ENCODE results near the gene SHMT1.

Gene SHMT1

DNA sequence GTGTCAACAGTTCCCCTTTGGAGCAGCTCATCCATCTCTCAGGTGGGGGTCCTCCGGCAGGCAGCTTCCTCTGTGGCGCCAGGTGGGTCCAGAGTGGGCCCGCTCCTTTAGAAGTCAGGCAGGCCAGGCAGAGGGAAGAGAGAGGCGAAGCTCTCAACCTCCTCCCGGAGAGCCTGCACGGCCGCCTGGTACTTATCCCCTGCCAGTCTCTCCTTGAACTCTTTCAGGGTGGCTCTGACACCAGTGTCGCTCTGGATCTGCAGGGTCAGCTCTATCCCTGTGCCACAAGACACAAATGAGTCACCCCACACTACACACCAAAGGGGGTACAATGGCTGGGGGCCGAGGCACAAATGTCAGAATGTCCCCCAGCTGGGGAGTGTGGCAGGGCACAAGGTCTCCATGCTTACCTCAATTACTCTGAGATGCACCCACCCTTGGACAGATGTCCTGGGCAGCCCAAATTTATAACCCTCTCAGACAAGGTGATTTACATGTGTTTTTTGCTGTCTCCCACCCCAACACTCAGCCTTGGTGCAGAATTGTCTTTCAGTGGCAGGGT, 34.6 kb downstream of the SHMT1 start:
- Mint-ChIP-seq H3K27ac (no peak overlapping the region), H3K4me1 (no peaks in the 10 kb centered on the region), H3K9me3 (no peaks in the 10 kb centered on the region), H3K4me3 (no peak overlapping the region), H3K36me3 (ENCODE audit: low read depth) (peaks cover 53% of the 10 kb centered on the region), H3K27me3 (ENCODE audit: low read depth) (no peaks in the 10 kb centered on the region)
- TF ChIP-seq, protein P1, sequence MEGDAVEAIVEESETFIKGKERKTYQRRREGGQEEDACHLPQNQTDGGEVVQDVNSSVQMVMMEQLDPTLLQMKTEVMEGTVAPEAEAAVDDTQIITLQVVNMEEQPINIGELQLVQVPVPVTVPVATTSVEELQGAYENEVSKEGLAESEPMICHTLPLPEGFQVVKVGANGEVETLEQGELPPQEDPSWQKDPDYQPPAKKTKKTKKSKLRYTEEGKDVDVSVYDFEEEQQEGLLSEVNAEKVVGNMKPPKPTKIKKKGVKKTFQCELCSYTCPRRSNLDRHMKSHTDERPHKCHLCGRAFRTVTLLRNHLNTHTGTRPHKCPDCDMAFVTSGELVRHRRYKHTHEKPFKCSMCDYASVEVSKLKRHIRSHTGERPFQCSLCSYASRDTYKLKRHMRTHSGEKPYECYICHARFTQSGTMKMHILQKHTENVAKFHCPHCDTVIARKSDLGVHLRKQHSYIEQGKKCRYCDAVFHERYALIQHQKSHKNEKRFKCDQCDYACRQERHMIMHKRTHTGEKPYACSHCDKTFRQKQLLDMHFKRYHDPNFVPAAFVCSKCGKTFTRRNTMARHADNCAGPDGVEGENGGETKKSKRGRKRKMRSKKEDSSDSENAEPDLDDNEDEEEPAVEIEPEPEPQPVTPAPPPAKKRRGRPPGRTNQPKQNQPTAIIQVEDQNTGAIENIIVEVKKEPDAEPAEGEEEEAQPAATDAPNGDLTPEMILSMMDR (IDR thresholded peaks at IDR 0.05; ENCODE audit: unreplicated experiment in 3 of 3): no peak

DNA sequence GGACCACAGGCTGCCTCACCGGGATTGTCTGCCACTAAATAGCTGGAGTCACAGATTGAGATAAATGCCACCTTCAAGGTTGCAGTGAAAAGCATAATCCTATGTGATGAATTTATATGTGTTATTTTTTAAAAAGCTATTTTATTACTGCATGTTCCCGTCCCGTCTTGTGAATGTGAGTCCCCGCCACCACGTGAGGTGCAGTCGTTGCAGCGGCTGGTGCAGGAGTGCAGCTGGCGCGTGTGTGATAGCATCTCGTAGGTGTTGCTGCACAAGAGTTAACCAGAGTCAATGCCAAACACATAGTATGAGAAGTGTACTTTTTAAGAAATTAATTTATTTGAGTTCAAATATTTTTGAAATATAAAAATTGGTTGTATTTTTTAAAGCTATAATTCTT, 35.8 kb downstream of the SHMT1 start:
- Mint-ChIP-seq H3K36me3 (ENCODE audit: low read depth) (peaks cover 58% of the 10 kb centered on the region), H3K9me3 (no peaks in the 10 kb centered on the region), H3K4me1 (no peaks in the 10 kb centered on the region), H3K4me3 (no peak overlapping the region), H3K27me3 (ENCODE audit: low read depth) (no peaks in the 10 kb centered on the region), H3K27ac (no peak overlapping the region)
- TF ChIP-seq, protein P1 (IDR thresholded peaks at IDR 0.05; ENCODE audit: unreplicated experiment in 3 of 3): no peak

DNA sequence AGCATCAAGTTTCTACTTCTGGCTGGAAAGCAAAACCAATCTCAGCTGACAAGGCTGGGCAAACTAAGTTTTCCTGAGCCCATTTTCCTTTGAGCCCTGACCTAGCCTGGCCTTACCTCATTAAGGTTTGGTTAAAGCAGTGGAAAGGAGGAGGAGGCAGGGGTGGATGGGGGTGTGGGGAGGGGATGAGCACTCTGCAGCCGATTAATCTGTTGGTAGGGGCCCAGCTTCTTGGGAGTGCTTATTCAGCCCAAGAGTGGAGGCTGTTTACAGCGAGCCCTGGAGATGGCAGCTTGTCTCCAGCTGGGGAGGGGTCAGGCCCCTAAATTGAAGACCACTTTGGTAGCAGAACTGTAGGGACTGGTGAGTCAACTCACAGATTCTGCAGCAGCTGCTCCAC, 36.3 kb downstream of the SHMT1 start:
- Mint-ChIP-seq H3K36me3 (ENCODE audit: low read depth) (peaks cover 54% of the 10 kb centered on the region), H3K4me3 (no peak overlapping the region), H3K27ac (no peak overlapping the region), H3K27me3 (ENCODE audit: low read depth) (no peaks in the 10 kb centered on the region), H3K9me3 (no peaks in the 10 kb centered on the region), H3K4me1 (no peaks in the 10 kb centered on the region)
- TF ChIP-seq, protein P1 (IDR thresholded peaks at IDR 0.05; ENCODE audit: unreplicated experiment in 3 of 3): no peak

DNA sequence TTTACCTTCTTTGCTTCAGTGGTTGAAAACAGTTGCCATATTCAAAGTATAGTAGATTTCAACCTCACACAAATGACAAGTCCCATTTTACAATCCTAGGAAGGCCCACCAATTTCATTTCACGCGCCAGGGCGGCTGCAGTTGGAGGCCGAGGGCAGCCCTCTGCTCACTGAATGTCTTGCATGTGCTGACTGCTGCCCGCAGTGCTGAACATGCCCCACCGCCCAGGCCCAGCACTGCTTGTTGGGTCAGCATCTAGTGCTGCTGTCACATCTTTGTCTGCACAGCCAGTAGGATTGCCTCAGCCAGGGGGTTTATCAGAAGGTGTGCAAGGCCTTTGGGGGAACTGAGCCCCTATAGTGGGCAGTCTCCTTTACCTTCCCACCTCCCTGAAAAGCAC, 36.8 kb downstream of the SHMT1 start:
- Mint-ChIP-seq H3K27ac (no peak overlapping the region), H3K4me3 (no peak overlapping the region), H3K36me3 (ENCODE audit: low read depth) (peaks cover 52% of the 10 kb centered on the region), H3K9me3 (no peaks in the 10 kb centered on the region), H3K27me3 (ENCODE audit: low read depth) (no peaks in the 10 kb centered on the region), H3K4me1 (no peaks in the 10 kb centered on the region)
- TF ChIP-seq, protein P1 (IDR thresholded peaks at IDR 0.05; ENCODE audit: unreplicated experiment in 3 of 3): no peak

DNA sequence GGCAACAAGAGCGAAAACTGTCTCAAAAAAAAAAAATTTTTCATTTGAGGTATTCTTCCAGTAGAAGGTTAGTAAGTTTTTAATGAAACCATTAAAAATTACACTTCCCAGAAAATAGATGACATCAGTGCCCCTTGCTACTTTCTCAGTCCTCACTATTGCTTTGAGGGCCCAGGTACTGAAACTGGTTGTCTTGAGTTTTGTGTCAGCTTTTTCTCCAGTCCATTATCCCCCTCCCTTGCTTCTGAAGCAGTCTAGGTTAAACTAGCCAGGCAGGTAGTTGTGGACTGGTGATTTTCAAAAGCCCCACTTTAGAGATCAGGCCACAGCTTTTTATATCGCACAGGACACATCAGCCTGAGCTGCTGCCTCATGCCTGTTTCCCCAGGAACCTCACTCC, 37.3 kb downstream of the SHMT1 start:
- no peak overlapping the region for H3K4me3 Mint-ChIP-seq
- H3K4me1 Mint-ChIP-seq: no peaks in the 10 kb centered on the region
- TF ChIP-seq, protein P1 (IDR thresholded peaks at IDR 0.05; ENCODE audit: unreplicated experiment in 3 of 3): no peak
- H3K27me3 Mint-ChIP-seq (ENCODE audit: low read depth): no peaks in the 10 kb centered on the region
- no peak overlapping the region for H3K27ac Mint-ChIP-seq
- no peaks in the 10 kb centered on the region for H3K9me3 Mint-ChIP-seq
- H3K36me3 Mint-ChIP-seq (ENCODE audit: low read depth): peaks cover 51% of the 10 kb centered on the region

All from nephron (organoid).